IMR-90 (cell line): Measurements from ENCODE around the gene RIC8B. TPM values are rescaled to one million over a fixed set of nuclear protein-coding genes. Genes with fewer than 3 reads are reported as not detected.

Experiments
- ATAC-seq: fragments of 200-7000 bp; cut with Tn5 transposase; 2 replicates; pipeline ENCODE4 v1.9.1; 2020; ENCODE audit warnings: low read depth, mild to moderate bottlenecking, moderate library complexity
- BruUV-seq: library from RNA; stranded (reverse); fragments of 400-500 nt; replicated peaks from 2 replicates; lab custom pipeline; 2021; lab: Mats Ljungman, UMichigan
- CTCF ChIA-PET: fragments of 300-600 bp; formaldehyde crosslinking; extraction: SDS; loops from one replicate; lab custom pipeline; 2021; ENCODE audit warnings: antibody characterized with exemption; lab: Yijun Ruan, JAX
- POLR2A ChIA-PET: fragments of 300-600 bp; sonication (Branson Sonifier 250); formaldehyde crosslinking; loops from one replicate; lab custom pipeline; 2022; ENCODE audit warnings: antibody characterized with exemption; ENCODE audit not compliant: unreplicated experiment; lab: Charles Lee
- DNase-seq: peaks from one replicate; pipeline ENCODE4 v3.0.0; 2013
- H2AFZ ChIP-seq: replicated peaks from 2 replicates; pipeline ENCODE3; 2013; ENCODE audit warnings: low read length, mild to moderate bottlenecking; ENCODE audit not compliant: poor library complexity
- H2AK5ac ChIP-seq: 2 replicates; pipeline ENCODE4 v1.6.1; 2013; ENCODE audit warnings: low read depth, low read length, inconsistent platforms
- H2AK9ac ChIP-seq: replicated peaks from 2 replicates; pipeline ENCODE3; 2013; ENCODE audit warnings: mild to moderate bottlenecking, low read depth, low read length, moderate library complexity; ENCODE audit not compliant: poor library complexity
- H2BK120ac ChIP-seq: 2 replicates; pipeline ENCODE4 v1.6.1; 2013; ENCODE audit warnings: low read depth, low read length, inconsistent platforms
- H2BK15ac ChIP-seq: 3 replicates; pipeline ENCODE4 v1.6.1; 2013; ENCODE audit warnings: low read depth, low read length, inconsistent platforms
- H2BK20ac ChIP-seq: 2 replicates; pipeline ENCODE4 v1.6.1; 2013; ENCODE audit warnings: low read depth, mild to moderate bottlenecking, inconsistent platforms, low read length, moderate library complexity
- H2BK5ac ChIP-seq: 2 replicates; pipeline ENCODE4 v1.6.1; 2013; ENCODE audit warnings: mild to moderate bottlenecking, low read depth, low read length, inconsistent platforms; ENCODE audit not compliant: poor library complexity, severe bottlenecking
- H3K14ac ChIP-seq: replicated peaks from 2 replicates; pipeline ENCODE4 v1.6.1; 2013; ENCODE audit warnings: low read depth, low read length, inconsistent platforms
- H3K18ac ChIP-seq: 2 replicates; pipeline ENCODE4 v1.6.1; 2013; ENCODE audit warnings: low read depth, low read length, control low read depth
- H3K23ac ChIP-seq: 2 replicates; pipeline ENCODE4 v1.6.1; 2013; ENCODE audit warnings: low read depth, low read length, inconsistent platforms
- H3K27ac ChIP-seq: 2 replicates; pipeline ENCODE4 v1.5.1; 2013; ENCODE audit warnings: mild to moderate bottlenecking, control low read depth, low read length; ENCODE audit not compliant: insufficient read depth
- H3K27me3 ChIP-seq: 2 replicates; pipeline ENCODE4 v1.6.1; 2013; ENCODE audit warnings: low read length; ENCODE audit not compliant: control insufficient read depth, insufficient read depth
- H3K36me3 ChIP-seq: 2 replicates; pipeline ENCODE4 v1.6.1; 2013; ENCODE audit warnings: low read length, mixed read lengths; ENCODE audit not compliant: control insufficient read depth, insufficient read depth
- H3K4ac ChIP-seq: 2 replicates; pipeline ENCODE4 v1.6.1; 2013; ENCODE audit warnings: low read depth, low read length, inconsistent platforms
- H3K4me1 ChIP-seq: 2 replicates; pipeline ENCODE4 v1.6.1; 2013; ENCODE audit warnings: low read length, mixed read lengths; ENCODE audit not compliant: control insufficient read depth, insufficient read depth
- H3K4me2 ChIP-seq: 2 replicates; pipeline ENCODE4 v1.6.1; 2013; ENCODE audit warnings: low read depth, mild to moderate bottlenecking, control low read depth, low read length, moderate library complexity
- H3K4me3 ChIP-seq: 2 replicates; pipeline ENCODE4 v1.5.1; 2013; ENCODE audit warnings: low read depth, mild to moderate bottlenecking, control low read depth, low read length, moderate library complexity; ENCODE audit not compliant: insufficient read depth
- H3K56ac ChIP-seq: 2 replicates; pipeline ENCODE4 v1.6.1; 2013; ENCODE audit warnings: low read length, inconsistent platforms; ENCODE audit not compliant: insufficient read depth; ENCODE audit errors: extremely low read depth
- H3K79me1 ChIP-seq, 2 experiments: 2 replicates each; pipeline ENCODE4 v1.6.1; 2013; ENCODE audit warnings: low read length in 2 of 2, inconsistent platforms in 1 of 2, low read depth in 1 of 2
- H3K9ac ChIP-seq: 2 replicates; pipeline ENCODE4 v1.6.1; 2013; ENCODE audit warnings: low read depth, low read length, control low read depth
- H3K9me1 ChIP-seq: 2 replicates; pipeline ENCODE4 v1.6.1; 2013; ENCODE audit warnings: low read length, inconsistent platforms; ENCODE audit not compliant: insufficient read depth
- H3K9me3 ChIP-seq: 2 replicates; pipeline ENCODE4 v1.6.1; 2013; ENCODE audit warnings: low read length; ENCODE audit not compliant: control insufficient read depth, insufficient read depth
- H4K20me1 ChIP-seq: 2 replicates; pipeline ENCODE4 v1.6.1; 2013; ENCODE audit warnings: low read length, inconsistent platforms; ENCODE audit not compliant: insufficient read depth
- H4K5ac ChIP-seq: 2 replicates; pipeline ENCODE4 v1.6.1; 2013; ENCODE audit warnings: mild to moderate bottlenecking, low read depth, low read length, control low read depth
- H4K8ac ChIP-seq, 2 experiments: 2 replicates each; pipeline ENCODE4 v1.6.1; 2013; ENCODE audit warnings: low read depth in 2 of 2, low read length in 2 of 2, control low read depth in 1 of 2, inconsistent platforms in 1 of 2
- H4K91ac ChIP-seq: 2 replicates; pipeline ENCODE4 v1.6.1; 2013; ENCODE audit warnings: low read depth, low read length, inconsistent platforms; ENCODE audit not compliant: insufficient read depth
- BHLHE40 ChIP-seq: fragments of 150-350 bp; IDR thresholded peaks from 2 replicates; pipeline ENCODE4 v1.6.1; 2016; ENCODE audit warnings: mild to moderate bottlenecking, low read depth, low read length
- CHD1 ChIP-seq: IDR thresholded peaks from 2 replicates; pipeline ENCODE4 v1.6.1; 2012; ENCODE audit warnings: low read depth, low read length, improper control_type of control experiment
- FOS ChIP-seq: fragments of 150-350 bp; IDR thresholded peaks from 2 replicates; pipeline ENCODE4 v1.6.1; 2016; ENCODE audit warnings: low read depth, low read length
- MAFK ChIP-seq: IDR thresholded peaks from 2 replicates; pipeline ENCODE4 v1.6.1; 2012; ENCODE audit warnings: low read depth, low read length, improper control_type of control experiment
- MAZ ChIP-seq: IDR thresholded peaks from 2 replicates; pipeline ENCODE4 v1.6.1; 2012; ENCODE audit warnings: low read depth, mild to moderate bottlenecking, low read length, improper control_type of control experiment, moderate library complexity, borderline replicate concordance
- MXI1 ChIP-seq: IDR thresholded peaks from 2 replicates; pipeline ENCODE4 v1.6.1; 2012; ENCODE audit warnings: low read depth, mild to moderate bottlenecking, low read length, moderate library complexity, borderline replicate concordance
- NFE2L2 ChIP-seq: fragments of 150-350 bp; IDR thresholded peaks from 2 replicates; pipeline ENCODE4 v1.6.1; 2016; ENCODE audit warnings: low read depth, mild to moderate bottlenecking, low read length
- RAD21 ChIP-seq: IDR thresholded peaks from 2 replicates; pipeline ENCODE4 v1.6.1; 2012; ENCODE audit warnings: low read length, improper control_type of control experiment
- RCOR1 ChIP-seq: IDR thresholded peaks from 2 replicates; pipeline ENCODE4 v1.6.1; 2012; ENCODE audit warnings: mild to moderate bottlenecking, low read length, improper control_type of control experiment; ENCODE audit not compliant: insufficient replicate concordance
- RFX5 ChIP-seq: IDR thresholded peaks from 2 replicates; pipeline ENCODE4 v1.8.0; 2012; ENCODE audit warnings: low read depth, mild to moderate bottlenecking, low read length, moderate library complexity
- WGBS, 2 experiments: methylation state at CpG; one replicate each; pipeline versions ENCODE4 v1.1.5 to v1.1.7; 2013; ENCODE audit warnings: missing lambda C conversion rate in 2 of 2; ENCODE audit not compliant: insufficient read length in 1 of 2; ENCODE audit errors: extremely low coverage in 2 of 2; 5-methylcytosine and 5-hydroxymethylcytosine counted together
- dilution Hi-C: fragments of 300-500 bp; cut with HindIII; formaldehyde crosslinking; loops from one replicate; pipeline ENCODE4 v1.14.3; 2018; ENCODE audit warnings: low sequenced_read_pairs; ENCODE audit not compliant: unreplicated experiment
- in situ Hi-C: fragments of 300-500 bp; cut with MboI; formaldehyde crosslinking; loops from 3 replicates; pipeline ENCODE4 v1.14.3; 2019; ENCODE audit warnings: low sequenced_read_pairs, inconsistent platforms, mixed read lengths
- intact Hi-C: fragments of 100-400 bp; cut with micrococcal nuclease; formaldehyde crosslinking; loops from 2 replicates; pipeline ENCODE4 v1.10.0; 2022
- polyA plus RNA-seq, 3 experiments: library from polyadenylated mRNA; depleted of rRNA; stranded (reverse); fragments of >200 nt; gene quantifications; 2 replicates each; pipeline ENCODE4 v1.2.3, GENCODE V29; 2012; ENCODE audit warnings: low replicate concordance in 1 of 3
- total RNA-seq: library from RNA; depleted of rRNA; stranded (reverse); fragments of >200 nt; gene quantifications from 2 replicates; pipeline ENCODE4 v1.2.3, GENCODE V29; 2012
- TF ChIP-seq, protein P1 (sequence below): fragments of 150-350 bp; IDR thresholded peaks from 2 replicates; pipeline ENCODE4 v1.6.1; 2016; ENCODE audit warnings: low read depth, mild to moderate bottlenecking, low read length, moderate library complexity, borderline replicate concordance
- TF ChIP-seq, protein P2 (sequence below): fragments of 150-350 bp; IDR thresholded peaks from 2 replicates; pipeline ENCODE4 v1.6.1; 2017; ENCODE audit warnings: mild to moderate bottlenecking, antibody characterized with exemption, low read length, low read depth

RIC8B gene
- total and polyA plus RNA-seq, 2 of the 4 experiments (the other 2 are of a cell fraction) = 5.5 to 19.5 TPM

DNA sequence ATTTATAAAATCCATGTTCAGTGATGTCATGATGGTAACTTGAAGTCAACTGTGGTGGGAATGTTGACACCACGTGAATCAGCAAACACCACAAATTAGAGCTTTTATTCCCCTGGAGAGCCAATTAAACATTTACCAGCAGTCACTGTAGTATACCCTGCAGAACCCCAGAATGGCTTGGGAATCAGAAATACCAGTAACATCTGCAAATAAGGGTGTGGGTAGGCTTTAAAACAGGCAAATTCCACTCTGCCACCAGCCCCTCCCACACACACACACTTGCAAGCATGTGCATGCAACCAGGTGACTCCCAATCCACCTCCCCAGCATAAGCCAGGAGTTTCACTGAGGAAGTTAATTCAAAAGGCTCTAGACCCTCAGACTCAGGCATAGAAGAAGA is 117.6 kb downstream of the RIC8B start:
- Histone ChIP-seq H3K27ac (no peak overlapping the region), H2AK5ac (no peak overlapping the region), H3K14ac (no peak overlapping the region), H2AK9ac (no peak overlapping the region), H3K4me1 (no peaks in the 10 kb centered on the region), H4K5ac (no peak overlapping the region), H3K9me1 (no peaks in the 10 kb centered on the region; the same call in 1 of the 2 replicates), H3K56ac (no peak overlapping the region), H3K4me2 (no peak overlapping the region), H4K8ac (no peak overlapping the region), H2AFZ (no peak overlapping the region), H2BK5ac (no peak overlapping the region), H3K79me1 (no peaks in the 10 kb centered on the region), H3K9me3 (0 out of 2 replicates have a peak, but pooled peaks cover 2% of the 10 kb centered on the region), H2BK15ac (no peak overlapping the region), H3K4ac (no peak overlapping the region), H4K20me1 (no peaks in the 10 kb centered on the region), H3K23ac (no peak overlapping the region), H2BK120ac (no peak overlapping the region), H4K91ac (no peak overlapping the region), H3K27me3 (no peaks in the 10 kb centered on the region), H3K36me3 (peaks cover 3% of the 10 kb centered on the region; the same call in 1 of the 2 replicates), H3K18ac (no peak overlapping the region), H3K4me3 (no peak overlapping the region), H3K9ac (no peak overlapping the region), H2BK20ac (no peak overlapping the region)
- BruUV-seq = no TSS peak
- ATAC-seq = no peak
- ChIA-PET POLR2A (no interaction called here), CTCF (interaction anchor here (0.6 to 0.7 kb wide), 2 partner anchors 18 to 535 kb away, joined by 3 to 4 read pairs; partner anchors contain the start of gene POLR3B)
- in situ Hi-C loops = no loop called here
- dilution Hi-C loops = no loop called here
- intact Hi-C loops = no loop called here
- WGBS, 2 experiments = no CpG with 5 or more reads among the region's 1 CpG
- no peak for DNase-seq
- TF ChIP-seq MAFK (no peak), CHD1 (no peak), MAZ (no peak), RAD21 (no peak), NFE2L2 (no peak), FOS (no peak), BHLHE40 (no peak), MXI1 (no peak), RFX5 (no peak), RCOR1 (no peak)
- TF ChIP-seq, protein P1, sequence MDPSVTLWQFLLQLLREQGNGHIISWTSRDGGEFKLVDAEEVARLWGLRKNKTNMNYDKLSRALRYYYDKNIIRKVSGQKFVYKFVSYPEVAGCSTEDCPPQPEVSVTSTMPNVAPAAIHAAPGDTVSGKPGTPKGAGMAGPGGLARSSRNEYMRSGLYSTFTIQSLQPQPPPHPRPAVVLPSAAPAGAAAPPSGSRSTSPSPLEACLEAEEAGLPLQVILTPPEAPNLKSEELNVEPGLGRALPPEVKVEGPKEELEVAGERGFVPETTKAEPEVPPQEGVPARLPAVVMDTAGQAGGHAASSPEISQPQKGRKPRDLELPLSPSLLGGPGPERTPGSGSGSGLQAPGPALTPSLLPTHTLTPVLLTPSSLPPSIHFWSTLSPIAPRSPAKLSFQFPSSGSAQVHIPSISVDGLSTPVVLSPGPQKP = no peak
- TF ChIP-seq, protein P2, sequence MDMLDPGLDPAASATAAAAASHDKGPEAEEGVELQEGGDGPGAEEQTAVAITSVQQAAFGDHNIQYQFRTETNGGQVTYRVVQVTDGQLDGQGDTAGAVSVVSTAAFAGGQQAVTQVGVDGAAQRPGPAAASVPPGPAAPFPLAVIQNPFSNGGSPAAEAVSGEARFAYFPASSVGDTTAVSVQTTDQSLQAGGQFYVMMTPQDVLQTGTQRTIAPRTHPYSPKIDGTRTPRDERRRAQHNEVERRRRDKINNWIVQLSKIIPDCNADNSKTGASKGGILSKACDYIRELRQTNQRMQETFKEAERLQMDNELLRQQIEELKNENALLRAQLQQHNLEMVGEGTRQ = no peak
